Left hindlimb (tissue), 1 donor: Measurements from ENCODE around the gene AJM1.
"Not testable (repeated sequence)": the region's sequence is repeated elsewhere in the genome, so short reads cannot be mapped to it uniquely, and the experiment has no call there.

ENCODE experiments used
- DNase-seq: peaks from one replicate; pipeline ENCODE4 v3.0.0-alpha.2; 2018

The AJM1 gene

DNA sequence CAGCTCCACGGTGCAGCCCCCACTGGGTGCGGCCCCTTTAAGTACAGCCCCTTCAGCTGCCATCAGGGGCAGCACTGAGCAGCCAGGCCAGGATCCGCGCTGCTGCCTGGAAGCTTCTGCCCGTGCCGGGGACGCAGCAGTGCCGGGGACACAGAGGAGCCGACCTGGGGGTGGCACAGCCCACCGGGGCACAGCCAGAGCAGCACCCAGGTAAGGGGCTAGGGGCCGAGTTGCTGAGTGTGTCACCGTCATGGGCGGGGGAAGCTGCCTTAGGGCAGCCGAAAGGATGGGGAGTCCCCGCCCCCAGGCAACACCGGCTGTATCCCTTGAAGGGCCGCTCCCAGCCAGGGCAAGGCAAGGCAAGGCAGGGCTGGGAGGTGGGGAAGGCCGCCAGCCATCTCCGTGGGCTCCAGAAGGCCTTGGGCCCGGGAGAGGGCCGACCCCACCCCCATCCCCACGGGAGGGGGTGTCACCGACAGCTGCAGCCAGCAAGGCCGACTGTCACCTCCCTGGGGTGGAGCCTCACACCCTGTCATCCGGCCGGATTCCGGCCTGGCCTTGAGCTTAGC is at the start of gene AJM1:
TSS of gene AJM1 (plus strand) at position 99 of the 569 bp plus-strand sequence. CDS start 1,937 bp downstream, outside the sequence.
- DNase-seq: peak; percentile 85

GRCh38 chr9:136793086-136793946 is 49.0 kb upstream of the AJM1 start:
- DNase-seq: no peak

DNA sequence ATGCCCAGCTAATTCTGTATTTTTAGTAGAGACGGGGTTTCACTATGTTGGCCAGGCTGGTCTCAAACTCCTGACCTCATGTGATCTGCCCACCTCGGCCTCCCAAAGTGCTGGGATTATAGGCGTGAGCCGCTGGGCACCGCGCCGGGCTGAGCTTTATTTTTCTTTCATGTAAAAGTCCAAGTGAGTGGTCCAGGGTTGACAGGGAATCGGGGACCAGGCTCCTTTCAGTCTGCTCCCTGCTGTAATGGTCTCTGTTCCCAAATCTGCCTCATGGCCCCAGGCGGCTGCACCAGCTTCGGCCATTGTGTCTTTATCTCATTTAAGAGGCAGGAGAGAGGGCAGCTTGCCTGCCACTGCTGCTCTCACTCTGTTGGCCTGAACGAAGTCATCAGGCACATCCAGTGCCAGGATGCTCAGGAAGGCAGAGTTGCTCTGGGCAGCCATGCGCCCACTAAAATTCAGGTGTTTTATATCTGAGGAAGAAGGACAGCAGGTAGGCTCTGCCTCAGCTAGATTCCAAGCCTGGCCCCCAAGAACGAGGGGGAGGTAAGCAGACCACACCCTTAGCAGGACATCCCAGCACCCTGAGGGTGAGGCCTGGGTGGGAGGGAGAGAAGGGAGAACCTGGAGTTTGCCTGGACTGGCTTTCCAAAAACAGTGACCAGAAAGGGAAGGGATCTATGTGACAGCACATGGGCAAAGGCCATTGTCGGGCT is 47.8 kb upstream of the AJM1 start:
- DNase-seq: no peak

DNA sequence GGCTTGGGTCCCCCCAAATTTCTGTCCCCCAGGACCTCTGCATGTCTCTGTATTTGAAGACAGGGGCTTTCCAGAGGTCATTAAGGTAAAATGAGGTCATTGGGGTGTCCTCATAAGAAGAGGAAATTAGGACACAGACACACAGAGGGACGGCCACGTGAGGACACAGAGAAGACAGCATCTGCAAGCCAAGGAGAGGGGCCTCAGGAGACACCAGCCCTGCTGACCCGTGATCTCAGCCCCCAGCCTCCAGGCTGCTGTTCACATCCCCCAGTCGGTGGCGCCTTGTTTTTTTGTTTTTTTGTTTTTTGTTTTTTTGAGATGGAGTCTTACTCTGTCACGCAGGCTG is 47.3 kb upstream of the AJM1 start:
- DNase-seq: no peak

- DNase-seq: no peak
Observed at GRCh38 chr9:136796238-136796774, 46.0 kb upstream of the AJM1 start, which contains the start of gene CCDC183. Gene CCDC183, plus strand, starts transcription at chr9:136796338. Its CDS starts 60 bp downstream, at chr9:136796398.

DNA sequence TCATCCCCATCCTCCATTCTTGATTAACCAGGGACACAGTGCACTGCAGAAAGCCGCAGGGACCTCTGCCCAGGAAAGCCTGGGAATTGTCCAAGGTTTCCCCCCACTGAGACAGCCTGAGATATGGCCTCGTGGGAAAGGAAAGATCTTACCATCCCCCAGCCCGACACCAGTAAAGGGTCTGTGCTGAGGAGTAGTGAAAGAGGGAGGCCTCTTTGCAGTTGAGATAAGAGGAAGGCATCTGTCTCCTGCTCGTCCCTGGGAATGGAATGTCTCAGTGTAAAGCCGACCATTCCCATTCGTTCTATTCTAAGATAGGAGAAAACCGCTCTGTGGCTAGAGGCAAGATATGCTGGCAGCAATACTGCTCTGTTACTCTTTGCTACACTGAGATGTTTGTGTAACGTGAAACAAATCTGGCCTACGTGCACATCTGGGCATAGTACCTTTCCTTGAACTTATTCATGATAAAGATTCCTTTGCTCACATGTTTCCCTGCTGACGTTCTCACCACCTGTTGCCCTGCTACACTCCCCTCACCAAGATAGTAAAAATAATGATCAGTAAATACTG is 45.4 kb upstream of the AJM1 start:
- DNase-seq: not testable (repeated sequence)

DNA sequence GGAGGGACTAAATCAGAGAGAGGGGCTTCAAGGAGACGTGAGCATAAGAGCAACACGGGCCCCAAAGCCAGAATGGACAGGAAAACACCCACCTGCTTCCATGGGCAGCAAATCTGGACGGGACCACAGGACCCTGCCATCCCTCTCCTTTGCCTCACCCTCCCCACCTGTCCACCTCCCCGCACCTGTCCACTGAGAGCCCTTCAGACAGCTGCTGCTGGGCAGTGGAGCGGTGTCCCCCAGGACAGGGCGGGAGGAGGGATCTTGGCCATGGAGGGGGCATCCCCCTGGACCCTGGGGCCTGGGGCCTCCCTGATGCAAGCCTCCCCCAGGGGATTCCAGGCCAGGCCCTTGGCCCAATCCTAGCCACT is 43.6 kb upstream of the AJM1 start:
- peak; percentile 29 for DNase-seq

DNA sequence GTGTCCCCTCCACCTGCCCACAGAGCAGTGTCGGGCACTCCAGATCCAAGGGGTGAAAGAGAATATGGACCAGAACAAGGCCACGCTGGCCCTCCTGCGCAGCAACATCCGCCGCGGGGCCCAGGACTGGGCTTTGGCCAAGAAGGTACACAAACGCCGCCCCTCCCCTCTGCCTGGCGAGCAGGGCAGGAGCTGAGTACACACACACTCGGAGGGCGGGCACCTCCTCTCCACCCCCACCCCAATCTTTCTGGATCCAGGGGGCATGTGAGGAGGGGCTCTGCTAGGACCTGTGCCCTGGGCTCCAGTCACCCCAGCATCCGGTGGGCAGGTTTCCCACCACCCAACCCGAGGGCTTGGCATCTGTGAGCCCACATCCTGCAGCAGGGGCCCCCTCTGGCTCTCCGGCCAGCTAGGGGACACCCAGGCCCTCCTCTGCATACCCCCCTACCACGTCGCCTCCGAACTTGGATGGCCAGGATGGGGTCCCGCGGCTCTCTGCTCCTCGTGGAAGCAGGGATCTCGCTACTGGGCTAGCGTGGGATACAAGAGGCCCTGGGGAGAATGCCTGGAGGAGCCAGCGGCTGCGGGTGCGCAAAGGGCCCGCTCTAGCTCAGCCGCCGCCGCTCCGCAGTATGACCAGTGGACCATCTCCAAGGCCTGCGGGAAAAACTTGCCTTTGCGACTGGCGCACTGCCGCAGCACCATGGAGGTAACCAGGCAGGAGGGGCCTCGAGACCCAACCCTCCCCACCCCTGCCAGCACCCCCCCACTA is 43.0 kb upstream of the AJM1 start:
- DNase-seq: peak; percentile 22

DNA sequence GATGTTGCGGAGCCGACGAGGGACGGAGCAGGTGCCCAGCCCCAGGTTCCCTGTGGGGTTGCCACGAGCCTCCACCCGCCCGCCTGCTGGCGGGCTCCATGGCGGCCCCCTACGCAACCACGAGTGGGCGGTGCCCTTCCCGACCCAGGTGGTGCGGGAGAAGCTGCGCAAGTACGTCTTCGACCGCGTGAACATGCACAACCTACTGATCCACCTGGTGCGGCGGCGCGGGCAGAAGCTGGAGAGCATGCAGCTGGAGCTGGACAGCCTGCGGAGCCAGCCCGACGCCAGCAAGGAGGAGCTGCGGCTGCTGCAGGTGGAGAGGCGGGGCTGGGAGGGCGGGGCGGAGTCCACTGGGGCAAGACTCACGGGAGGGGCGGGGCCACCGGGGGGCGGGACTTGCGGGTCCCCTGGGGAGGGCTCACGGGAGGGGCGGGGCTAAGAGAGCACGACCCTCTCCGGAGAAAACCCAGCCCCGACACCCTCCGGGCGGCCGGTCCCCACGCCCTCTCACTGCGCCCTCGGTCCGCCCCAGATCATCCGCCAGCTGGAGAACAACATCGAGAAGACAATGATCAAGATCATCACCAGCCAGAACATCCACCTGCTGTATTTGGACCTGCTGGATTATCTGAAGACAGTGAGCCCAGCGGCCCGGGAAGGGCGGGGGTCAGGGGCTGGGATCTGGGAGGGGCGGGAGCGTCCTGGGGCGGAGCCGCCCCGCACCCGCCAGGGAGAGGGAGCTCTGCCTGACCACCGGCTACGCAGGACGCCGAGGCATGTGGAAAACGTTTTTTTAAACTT is 42.2 kb upstream of the AJM1 start:
- DNase-seq: no peak

DNA sequence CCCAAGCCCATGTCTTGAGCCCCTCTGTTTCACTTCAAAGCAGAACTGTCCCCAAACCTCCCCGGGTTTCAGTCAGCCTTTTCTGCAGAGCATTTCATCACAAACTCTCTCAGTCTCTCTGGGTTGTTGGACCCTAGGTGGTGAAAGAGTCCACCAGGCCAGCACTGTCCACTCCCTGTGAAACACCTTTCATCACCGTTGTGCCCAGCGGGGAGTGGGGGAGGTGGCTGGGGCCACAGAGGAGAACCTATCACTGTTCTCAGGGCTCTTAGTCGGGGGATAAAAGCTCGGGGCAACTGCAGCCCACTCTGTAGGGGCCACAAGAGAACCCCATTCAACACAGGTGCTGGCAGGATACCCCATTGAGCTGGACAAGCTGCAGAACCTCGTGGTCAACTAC is 40.0 kb upstream of the AJM1 start:
- DNase-seq: no peak

GRCh38 chr9:136803009-136803550 is 39.2 kb upstream of the AJM1 start:
- peak; percentile 28 for DNase-seq

GRCh38 chr9:136803551-136804508 is 38.4 kb upstream of the AJM1 start:
- DNase-seq: peak; percentile 19

DNA sequence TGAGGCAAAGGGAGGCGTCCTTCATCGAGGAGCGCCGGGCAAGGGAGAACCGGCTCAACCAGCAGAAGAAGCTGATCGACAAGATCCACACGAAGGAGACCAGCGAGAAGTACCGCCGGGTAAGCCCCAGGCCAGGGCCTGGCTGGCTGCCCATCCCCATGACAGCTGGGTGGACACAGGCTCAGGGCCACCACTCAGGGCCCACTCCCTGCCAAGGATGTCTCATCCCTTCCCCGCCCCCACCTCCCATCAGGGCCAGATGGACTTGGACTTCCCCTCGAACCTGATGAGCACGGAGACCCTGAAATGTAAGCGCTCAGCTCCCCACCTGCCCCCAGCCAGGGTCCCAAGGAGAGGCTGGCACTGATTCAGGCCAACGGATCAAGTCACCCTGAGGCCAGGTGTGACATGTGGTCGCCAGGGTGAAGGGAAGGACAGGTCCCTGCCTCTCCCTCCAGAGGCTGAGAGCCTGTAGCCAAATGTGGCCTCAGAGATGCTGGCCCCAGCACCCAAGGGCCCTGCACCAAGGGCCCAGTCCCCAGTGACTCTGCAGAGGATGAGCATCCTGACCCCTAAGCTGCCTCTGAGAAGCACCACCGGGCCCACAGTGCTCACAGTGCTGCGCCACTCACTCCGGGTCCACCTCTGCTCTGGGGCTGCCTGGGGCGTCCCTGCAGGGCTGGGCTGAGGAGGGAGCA is 37.6 kb upstream of the AJM1 start:
- DNase-seq: peak; percentile 33

DNA sequence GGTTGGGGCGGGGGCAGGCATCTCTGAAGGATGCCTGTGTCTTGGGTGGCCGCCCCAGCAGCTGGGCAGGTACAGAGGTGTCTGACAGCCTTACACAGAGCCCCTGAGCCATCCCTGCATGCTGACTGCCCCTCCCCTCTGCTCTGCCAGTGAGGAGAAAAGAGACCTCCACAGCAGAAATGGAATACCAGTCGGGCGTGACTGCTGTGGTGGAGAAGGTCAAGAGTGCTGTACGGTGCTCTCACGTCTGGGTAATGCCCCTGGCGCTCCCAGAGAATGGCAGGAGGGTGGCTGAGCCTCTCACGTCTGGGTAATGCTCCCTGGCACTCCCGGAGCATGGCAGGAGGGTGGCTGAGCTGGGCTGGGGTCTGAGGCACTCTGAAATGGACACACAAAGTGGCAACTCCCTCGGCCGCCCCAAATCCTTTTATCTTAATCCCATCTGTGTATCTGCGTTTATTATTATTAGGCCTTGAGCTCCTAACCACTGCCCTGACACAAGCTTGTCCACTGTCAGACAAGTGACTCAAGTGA is 37.0 kb upstream of the AJM1 start:
- DNase-seq: peak; percentile 31

DNA sequence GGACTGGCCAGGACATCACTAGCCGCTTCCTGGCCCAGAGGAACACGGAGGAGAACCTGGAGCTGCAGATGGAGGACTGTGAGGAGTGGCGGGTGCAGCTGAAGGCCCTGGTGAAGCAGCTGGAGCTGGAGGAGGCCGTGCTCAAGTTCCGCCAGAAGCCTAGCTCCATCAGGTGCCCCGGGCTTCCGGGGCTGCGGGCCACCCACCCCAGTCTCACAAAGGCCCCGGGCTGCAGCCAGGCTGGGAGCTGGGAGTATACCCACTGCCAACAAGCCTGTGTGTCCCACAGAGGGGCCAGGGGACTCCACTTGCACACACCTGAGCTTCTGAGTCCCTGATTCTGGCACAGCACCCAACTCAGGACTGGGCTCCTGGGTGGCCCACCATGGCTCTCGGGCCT is 36.2 kb upstream of the AJM1 start:
- DNase-seq: no peak

- peak; percentile 22 for DNase-seq
Observed at GRCh38 chr9:136806631-136807201, 35.6 kb upstream of the AJM1 start.

- DNase-seq: peak; percentile 89
Observed at GRCh38 chr9:136807281-136808074, 34.8 kb upstream of the AJM1 start, which contains the start of gene RABL6. Gene RABL6, plus strand, starts transcription at chr9:136807948. Its CDS starts 249 bp downstream, at chr9:136808197.
